ENCODE results near the gene MEGF11. TPM values are rescaled to one million over a fixed set of nuclear protein-coding genes. Genes with fewer than 3 reads are reported as not detected.

MEGF11 gene
- total RNA-seq, 6 experiments from 2014 or later = not detected

DNA sequence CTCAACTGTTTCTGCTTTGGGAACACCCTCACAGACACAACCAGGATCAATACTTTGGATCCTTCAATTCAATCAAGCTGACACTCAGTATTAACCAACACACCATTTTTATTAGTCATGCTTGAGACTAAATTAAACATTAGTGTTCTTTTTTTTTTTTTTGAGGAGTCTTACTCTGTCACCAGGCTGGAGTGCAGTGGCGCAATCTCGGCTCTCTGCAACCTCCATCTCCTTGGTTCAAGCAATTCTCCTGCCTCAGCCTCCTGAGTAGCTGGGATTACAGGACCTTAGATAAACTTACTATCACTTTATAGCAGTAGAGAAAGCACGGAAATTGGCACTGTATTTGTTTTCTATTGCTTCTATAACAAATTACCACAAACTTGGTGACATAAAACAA lies 386.3 kb downstream of the MEGF11 start:
- TF ChIP-seq CTCF (IDR thresholded peaks at IDR 0.05) (no peak), POLR2A (IDR thresholded peaks at IDR 0.05) (no peak)
- Histone ChIP-seq H3K9me3 (no peaks in the 10 kb centered on the region), H3K27me3 (no peaks in the 10 kb centered on the region), H3K27ac (no peak overlapping the region), H3K4me1 (peaks cover 0 to 6% (median 2%) of the 10 kb centered on the region in 4 donors), H3K36me3 (no peaks in the 10 kb centered on the region), H3K4me3 (no peak overlapping the region)
- intact Hi-C loops (cut with DNase I) = no loop called here
- no peak for ATAC-seq
- DNase-seq = no peak
- WGBS (ENCODE audit: insufficient coverage, low coverage, low lambda C conversion rate, missing lambda C conversion rate) = 88% methylated on average over 3 of the region's 3 CpGs

GRCh38 chr15:65863106-65863505 lies 390.4 kb downstream of the MEGF11 start:
- TF ChIP-seq CTCF (IDR thresholded peaks at IDR 0.05) (no peak), POLR2A (IDR thresholded peaks at IDR 0.05) (no peak)
- Histone ChIP-seq H3K4me3 (no peak overlapping the region), H3K27ac (no peak overlapping the region), H3K9me3 (no peaks in the 10 kb centered on the region), H3K4me1 (no peaks in the 10 kb centered on the region), H3K27me3 (no peaks in the 10 kb centered on the region), H3K36me3 (no peaks in the 10 kb centered on the region)
- ATAC-seq (no peak), DNase-seq (no peak)
- 96% methylated on average over 6 of the region's 6 CpGs for WGBS (ENCODE audit: insufficient coverage, low coverage, low lambda C conversion rate, missing lambda C conversion rate)
- intact Hi-C loops (cut with DNase I) = no loop called here

GRCh38 chr15:65862682-65863081 lies 390.9 kb downstream of the MEGF11 start:
- Histone ChIP-seq H3K9me3 (no peaks in the 10 kb centered on the region), H3K4me1 (no peaks in the 10 kb centered on the region), H3K27me3 (no peaks in the 10 kb centered on the region), H3K4me3 (no peak overlapping the region), H3K36me3 (no peaks in the 10 kb centered on the region), H3K27ac (no peak overlapping the region)
- intact Hi-C loops (cut with DNase I) = no loop called here
- WGBS (ENCODE audit: insufficient coverage, low coverage, low lambda C conversion rate, missing lambda C conversion rate) = 17% methylated on average over 1 of the region's 1 CpG
- TF ChIP-seq POLR2A (IDR thresholded peaks at IDR 0.05) (no peak), CTCF (IDR thresholded peaks at IDR 0.05) (peak in 2 of 4 donors; percentile 17 to 35)
- DNase-seq (no peak), ATAC-seq (peak; percentile 60 to 69 (median 64))

GRCh38 chr15:65857718-65858402 lies 395.7 kb downstream of the MEGF11 start:
- intact Hi-C loops (cut with DNase I) = loop anchor here in 1 of 2 donors (10.0 kb wide), 1 partner anchor 213 kb away; no protein-coding TSS in a partner anchor
- DNase-seq (no peak), ATAC-seq (no peak)
- Histone ChIP-seq H3K4me3 (no peak overlapping the region), H3K4me1 (no peaks in the 10 kb centered on the region), H3K9me3 (no peaks in the 10 kb centered on the region), H3K36me3 (no peaks in the 10 kb centered on the region), H3K27ac (no peak overlapping the region), H3K27me3 (no peaks in the 10 kb centered on the region)
- 70% methylated on average over 5 of the region's 5 CpGs for WGBS (ENCODE audit: insufficient coverage, low coverage, low lambda C conversion rate, missing lambda C conversion rate)
- no peak for TF ChIP-seq CTCF (IDR thresholded peaks at IDR 0.05)
- TF ChIP-seq POLR2A (IDR thresholded peaks at IDR 0.05) = no peak

All from right lobe of liver (tissue), 6 donors.